ENCODE results near the gene CFHR2. TPM values are rescaled to one million over a fixed set of nuclear protein-coding genes. Genes with fewer than 3 reads are reported as not detected.
"Not testable (repeated sequence)": the region's sequence is repeated elsewhere in the genome, so short reads cannot be mapped to it uniquely, and the experiment has no call there.

CFHR2 gene
- total RNA-seq: not detected

DNA sequence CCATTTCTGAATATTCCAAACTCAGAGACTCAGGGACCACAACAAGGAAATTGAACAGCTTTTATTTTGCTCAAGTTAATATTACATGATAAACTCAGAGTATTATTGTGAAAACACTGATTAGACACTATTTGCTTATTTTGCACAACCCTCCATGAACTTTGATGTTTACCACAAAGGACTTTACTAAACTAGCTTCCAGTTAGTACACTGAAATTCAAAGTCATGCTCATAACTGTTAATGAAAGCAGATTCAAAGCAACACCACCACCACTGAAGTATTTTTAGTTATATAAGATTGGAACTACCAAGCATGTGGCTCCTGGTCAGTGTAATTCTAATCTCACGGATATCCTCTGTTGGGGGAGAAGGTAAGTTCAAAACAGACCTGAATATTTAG lies at the start of gene CFHR2:
TSS of gene CFHR2 (plus strand) at position 171 of the 400 bp plus-strand sequence. CDS start at position 314, 143 bp downstream.
- POLR2A ChIA-PET; H3K4me3 Mint-ChIP-seq; H3K27ac Mint-ChIP-seq; H3K27me3 Mint-ChIP-seq; ATAC-seq (ENCODE audit: low read depth); DNase-seq; H3K9me3 Mint-ChIP-seq; H3K4me1 Mint-ChIP-seq; H3K36me3 Mint-ChIP-seq: not testable (repeated sequence)

DNA sequence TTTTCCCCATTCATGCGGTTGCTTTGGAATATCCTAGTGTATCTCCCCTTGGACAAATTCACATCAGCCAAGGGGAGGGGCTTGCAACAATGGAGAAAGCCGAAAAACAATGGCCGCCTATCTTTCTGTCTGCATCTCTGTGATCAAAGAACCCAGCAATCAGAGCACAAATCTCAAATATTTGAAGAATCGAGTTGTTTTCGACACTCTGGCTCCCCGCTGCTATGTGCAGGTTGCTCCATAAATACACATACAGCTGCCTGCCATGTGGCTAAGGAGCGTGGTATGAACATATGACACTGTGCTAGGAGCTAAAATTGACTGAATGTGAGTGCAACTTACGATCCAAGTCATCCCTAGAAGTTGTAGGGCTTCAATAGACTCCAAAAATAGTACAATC lies 47.2 kb upstream of the CFHR2 start:
- H3K4me3 Mint-ChIP-seq: no peak overlapping the region
- ATAC-seq (ENCODE audit: low read depth) (no peak), DNase-seq (no peak)
- H3K4me1 Mint-ChIP-seq: no peaks in the 10 kb centered on the region
- POLR2A ChIA-PET: no interaction called here
- no peaks in the 10 kb centered on the region for H3K36me3 Mint-ChIP-seq
- no peaks in the 10 kb centered on the region for H3K9me3 Mint-ChIP-seq
- H3K27ac Mint-ChIP-seq: no peak overlapping the region
- peaks cover 13% of the 10 kb centered on the region for H3K27me3 Mint-ChIP-seq

DNA sequence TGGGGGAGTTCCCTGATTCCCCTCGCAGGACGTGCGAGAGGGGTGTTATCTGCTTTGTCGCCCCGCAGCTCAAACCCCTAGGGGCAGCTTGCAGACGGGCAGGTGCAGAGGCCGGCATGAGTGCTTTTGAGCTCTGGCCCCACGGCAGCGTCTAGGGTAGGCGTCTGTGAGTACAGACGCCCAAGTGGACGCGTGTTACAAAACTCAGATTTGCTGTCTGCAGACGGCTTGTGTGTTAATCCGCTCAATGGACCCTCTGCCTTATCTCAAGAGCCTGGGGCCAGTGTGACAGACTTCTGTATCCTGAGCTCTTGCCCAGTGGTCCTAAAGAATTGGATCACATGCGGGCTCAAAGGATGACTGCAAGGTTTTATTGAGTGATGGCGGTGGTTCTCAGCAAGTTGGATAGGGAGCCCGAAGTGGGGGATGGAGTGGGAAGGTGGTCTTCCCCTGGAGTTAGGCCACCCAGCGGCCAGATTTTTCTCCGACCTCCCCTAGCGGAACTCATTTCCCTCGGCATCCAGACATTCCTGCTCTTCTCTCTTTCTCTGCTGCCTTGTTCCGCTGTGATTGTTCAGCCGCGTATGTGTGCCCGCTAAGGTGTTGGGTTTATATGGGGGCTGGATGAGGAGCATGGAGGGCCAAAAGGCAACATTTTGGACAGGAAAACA lies 46.2 kb upstream of the CFHR2 start:
- Mint-ChIP-seq H3K4me1 (no peaks in the 10 kb centered on the region), H3K27me3 (peaks cover 15% of the 10 kb centered on the region), H3K9me3 (no peaks in the 10 kb centered on the region), H3K36me3 (no peaks in the 10 kb centered on the region), H3K27ac (no peak overlapping the region), H3K4me3 (no peak overlapping the region)
- POLR2A ChIA-PET: no interaction called here
- ATAC-seq (ENCODE audit: low read depth): no peak
- no peak for DNase-seq

DNA sequence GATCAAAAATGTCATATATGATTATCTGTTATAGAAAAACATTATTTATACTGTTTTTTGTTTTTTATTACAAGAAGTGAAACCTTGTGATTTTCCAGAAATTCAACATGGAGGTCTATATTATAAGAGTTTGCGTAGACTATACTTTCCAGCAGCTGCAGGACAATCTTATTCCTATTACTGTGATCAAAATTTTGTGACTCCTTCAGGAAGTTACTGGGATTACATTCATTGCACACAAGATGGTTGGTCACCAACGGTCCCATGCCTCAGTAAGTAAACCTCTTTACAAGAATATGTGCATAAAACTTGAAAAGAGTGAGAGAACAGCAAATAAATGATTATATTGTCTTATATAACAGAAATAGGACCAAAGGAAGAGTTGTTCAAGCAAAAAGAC lies 41.2 kb upstream of the CFHR2 start:
- Mint-ChIP-seq H3K4me3 (no peak overlapping the region), H3K36me3 (no peaks in the 10 kb centered on the region), H3K4me1 (no peaks in the 10 kb centered on the region), H3K9me3 (no peaks in the 10 kb centered on the region), H3K27me3 (peaks cover 9% of the 10 kb centered on the region), H3K27ac (no peak overlapping the region)
- ATAC-seq (ENCODE audit: low read depth): no peak
- POLR2A ChIA-PET: no interaction called here
- DNase-seq: no peak

DNA sequence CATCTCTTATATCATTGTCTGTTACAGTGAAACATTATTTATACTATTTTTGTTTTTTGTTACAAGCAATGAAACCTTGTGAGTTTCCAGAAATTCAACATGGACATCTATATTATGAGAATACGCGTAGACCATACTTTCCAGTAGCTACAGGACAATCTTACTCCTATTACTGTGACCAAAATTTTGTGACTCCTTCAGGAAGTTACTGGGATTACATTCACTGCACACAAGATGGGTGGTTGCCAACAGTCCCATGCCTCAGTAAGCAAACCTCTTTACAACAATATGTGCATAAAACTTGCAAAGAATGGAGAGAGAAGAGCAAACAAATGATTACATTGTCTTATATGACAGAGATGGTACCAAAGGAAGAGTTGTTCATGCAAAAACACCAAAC lies 33.3 kb upstream of the CFHR2 start:
- Mint-ChIP-seq H3K9me3 (no peaks in the 10 kb centered on the region), H3K27ac (no peak overlapping the region), H3K4me1 (no peaks in the 10 kb centered on the region), H3K36me3 (no peaks in the 10 kb centered on the region), H3K27me3 (no peaks in the 10 kb centered on the region), H3K4me3 (no peak overlapping the region)
- POLR2A ChIA-PET: no interaction called here
- no peak for ATAC-seq (ENCODE audit: low read depth)
- no peak for DNase-seq

DNA sequence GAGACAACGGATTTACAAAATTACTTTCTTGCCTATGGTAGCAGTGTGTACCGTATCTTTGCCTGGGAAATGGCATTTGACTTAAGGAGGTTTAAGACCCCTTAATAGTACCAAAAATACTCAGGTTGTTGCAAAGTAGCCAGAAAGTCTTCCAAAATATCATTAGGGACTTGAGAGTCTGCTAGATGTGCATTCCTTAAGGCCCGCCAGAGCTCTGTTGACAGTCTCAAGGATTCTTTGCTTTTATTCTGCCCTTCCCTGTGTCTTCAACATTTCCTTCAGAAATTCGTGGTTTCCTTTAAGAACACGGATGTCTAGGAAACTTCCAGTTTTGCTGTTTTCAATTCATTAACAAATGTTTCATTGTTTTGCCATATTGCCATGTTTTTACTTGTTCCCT lies 31.3 kb upstream of the CFHR2 start:
- H3K9me3 Mint-ChIP-seq; ATAC-seq (ENCODE audit: low read depth); H3K4me3 Mint-ChIP-seq; H3K36me3 Mint-ChIP-seq; H3K27ac Mint-ChIP-seq; H3K4me1 Mint-ChIP-seq; DNase-seq; H3K27me3 Mint-ChIP-seq; POLR2A ChIA-PET: not testable (repeated sequence)

DNA sequence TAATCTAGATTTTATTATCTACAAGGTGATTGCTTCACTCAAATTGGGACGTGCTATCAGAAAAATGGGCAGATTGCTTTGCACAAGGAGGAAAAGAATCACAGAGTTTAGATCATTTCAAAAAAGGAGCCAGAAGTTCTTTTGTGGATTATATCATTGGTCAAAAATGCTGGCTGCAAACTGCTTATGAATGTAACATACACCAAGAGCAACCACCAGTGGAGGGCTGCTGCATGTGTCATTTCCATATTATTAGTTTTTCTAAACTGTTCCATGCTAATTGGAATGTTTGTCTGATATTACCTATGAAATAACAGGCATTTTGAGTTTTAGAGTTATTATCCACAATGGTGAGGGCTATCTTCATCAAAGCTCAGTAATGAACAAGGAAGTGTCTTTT lies 16.7 kb upstream of the CFHR2 start:
- H3K27ac Mint-ChIP-seq, POLR2A ChIA-PET: not testable (repeated sequence)

DNA sequence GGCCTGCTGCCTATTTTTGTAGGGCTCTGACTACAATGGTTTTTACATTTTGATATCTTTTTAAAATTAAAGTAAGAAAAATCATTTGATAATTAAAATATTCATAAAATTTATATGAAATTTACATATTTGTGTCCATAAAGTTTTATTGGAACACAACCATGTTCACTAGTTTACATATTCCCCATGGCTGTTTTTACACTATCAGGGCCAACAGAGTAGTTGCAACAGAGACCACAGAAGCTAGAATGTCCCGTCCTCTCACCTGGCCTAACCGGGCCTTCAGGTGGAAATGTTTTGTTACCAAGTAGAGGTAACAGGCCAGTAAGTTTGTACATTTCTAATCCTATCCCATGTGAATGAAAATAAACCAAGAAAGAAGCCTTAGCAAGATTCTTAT lies 10.7 kb upstream of the CFHR2 start:
- ATAC-seq (ENCODE audit: low read depth); H3K27me3 Mint-ChIP-seq; H3K4me3 Mint-ChIP-seq; H3K36me3 Mint-ChIP-seq; DNase-seq; POLR2A ChIA-PET; H3K9me3 Mint-ChIP-seq; H3K4me1 Mint-ChIP-seq; H3K27ac Mint-ChIP-seq: not testable (repeated sequence)

More for the DNA sequence above, 16.7 kb upstream of the CFHR2 start:
- H3K27me3 Mint-ChIP-seq; ATAC-seq (ENCODE audit: low read depth); H3K36me3 Mint-ChIP-seq; H3K4me3 Mint-ChIP-seq; H3K9me3 Mint-ChIP-seq; DNase-seq; H3K4me1 Mint-ChIP-seq: not testable (repeated sequence)

DNA sequence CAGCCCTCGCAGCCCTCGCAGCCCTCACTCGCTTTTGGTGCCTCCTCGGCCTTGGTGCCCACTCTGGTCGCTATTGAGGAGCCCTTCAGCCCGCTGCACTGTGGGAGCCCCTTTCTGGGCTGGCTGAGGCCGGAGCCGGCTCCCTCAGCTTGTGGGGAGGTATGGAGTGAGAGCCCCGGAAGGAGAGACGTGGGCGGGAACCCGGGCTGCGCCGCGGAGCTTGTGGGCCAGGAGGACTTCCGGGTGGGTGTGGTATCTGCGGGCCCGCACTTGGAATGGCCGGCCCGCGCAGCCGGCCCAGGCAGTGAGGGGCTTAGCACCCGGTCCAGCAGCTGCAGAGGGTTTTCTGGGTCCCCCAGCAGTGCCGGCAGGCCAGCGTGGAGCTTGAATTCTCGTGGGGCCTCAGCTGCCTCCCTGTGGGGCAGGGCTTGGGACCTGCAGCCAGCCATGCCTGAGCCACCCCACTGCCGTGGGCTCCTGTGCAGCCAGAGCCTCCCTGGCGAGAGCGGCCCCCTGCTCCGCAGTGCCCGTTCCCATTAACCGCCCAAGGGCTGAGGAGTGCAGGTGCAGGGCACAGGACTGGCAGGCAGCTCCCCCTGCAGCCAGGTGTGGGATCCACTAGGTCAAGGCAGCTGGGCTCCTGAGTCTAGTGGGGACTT lies 9.9 kb upstream of the CFHR2 start:
- no peak for ATAC-seq (ENCODE audit: low read depth)
- no peak overlapping the region for H3K4me3 Mint-ChIP-seq
- POLR2A ChIA-PET: no interaction called here
- peaks cover 2% of the 10 kb centered on the region for H3K9me3 Mint-ChIP-seq
- no peaks in the 10 kb centered on the region for H3K36me3 Mint-ChIP-seq
- no peaks in the 10 kb centered on the region for H3K4me1 Mint-ChIP-seq
- no peak overlapping the region for H3K27ac Mint-ChIP-seq
- H3K27me3 Mint-ChIP-seq: no peaks in the 10 kb centered on the region
- no peak for DNase-seq

DNA sequence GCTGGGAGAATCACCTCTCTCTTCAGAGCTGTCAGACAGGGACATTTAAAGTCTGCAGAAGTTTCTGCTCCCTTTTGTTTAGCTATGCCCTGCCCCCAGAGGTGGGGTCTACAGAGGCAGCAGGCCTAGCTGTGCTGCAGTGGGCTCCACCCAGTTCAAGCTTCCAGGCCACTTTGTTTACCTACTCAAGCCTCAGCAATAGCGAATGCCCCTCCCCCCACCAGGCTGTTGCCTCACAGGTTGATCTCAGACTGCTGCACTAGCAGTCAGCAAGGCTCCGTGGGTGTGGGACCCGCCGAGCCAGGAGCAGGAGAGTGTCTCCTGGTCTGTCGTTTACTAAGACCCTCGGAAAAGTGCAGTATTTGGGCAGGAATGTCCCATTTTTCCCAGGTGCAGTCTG lies 2.1 kb upstream of the CFHR2 start:
- H3K27ac Mint-ChIP-seq; ATAC-seq (ENCODE audit: low read depth); H3K9me3 Mint-ChIP-seq; H3K27me3 Mint-ChIP-seq; DNase-seq; H3K4me3 Mint-ChIP-seq; POLR2A ChIA-PET; H3K4me1 Mint-ChIP-seq; H3K36me3 Mint-ChIP-seq: not testable (repeated sequence)

DNA sequence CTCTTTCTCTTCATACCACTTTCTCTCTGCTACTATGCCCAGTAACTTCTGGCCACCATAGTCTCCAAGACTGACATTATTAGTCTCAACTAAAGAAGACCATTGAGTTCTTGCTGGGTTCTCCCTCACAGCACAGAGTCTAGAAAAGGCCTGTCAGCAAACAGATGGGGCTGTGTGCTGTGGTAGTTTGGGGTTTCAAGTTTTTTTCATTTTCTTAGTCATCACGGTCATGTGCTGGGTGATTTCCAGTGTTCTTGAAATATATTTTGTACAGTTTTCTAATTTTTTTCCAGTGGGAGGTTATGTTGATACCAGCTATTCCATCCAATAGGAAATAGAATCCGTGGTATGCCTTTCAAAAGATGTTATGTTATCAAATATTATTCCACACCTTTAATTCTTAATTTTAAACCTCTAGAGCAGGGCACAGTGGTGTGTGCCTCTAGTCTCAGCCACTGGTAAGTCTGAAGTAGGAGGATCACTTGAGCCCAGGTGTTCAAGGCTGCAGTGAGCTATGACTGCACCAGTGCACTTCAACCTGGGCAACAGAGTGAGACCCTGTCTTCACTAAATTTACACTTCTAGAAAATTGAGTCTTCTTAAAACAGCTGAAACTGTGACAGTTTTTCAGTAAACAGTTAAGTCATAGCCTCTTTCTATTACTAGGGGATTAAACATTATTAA lies 8.3 kb downstream of the CFHR2 start:
- no peak for ATAC-seq (ENCODE audit: low read depth)
- no peaks in the 10 kb centered on the region for H3K4me1 Mint-ChIP-seq
- no peak overlapping the region for H3K4me3 Mint-ChIP-seq
- DNase-seq: no peak
- peaks cover 1% of the 10 kb centered on the region for H3K9me3 Mint-ChIP-seq
- POLR2A ChIA-PET: no interaction called here
- H3K27ac Mint-ChIP-seq: no peak overlapping the region
- H3K27me3 Mint-ChIP-seq: no peaks in the 10 kb centered on the region
- H3K36me3 Mint-ChIP-seq: no peaks in the 10 kb centered on the region

DNA sequence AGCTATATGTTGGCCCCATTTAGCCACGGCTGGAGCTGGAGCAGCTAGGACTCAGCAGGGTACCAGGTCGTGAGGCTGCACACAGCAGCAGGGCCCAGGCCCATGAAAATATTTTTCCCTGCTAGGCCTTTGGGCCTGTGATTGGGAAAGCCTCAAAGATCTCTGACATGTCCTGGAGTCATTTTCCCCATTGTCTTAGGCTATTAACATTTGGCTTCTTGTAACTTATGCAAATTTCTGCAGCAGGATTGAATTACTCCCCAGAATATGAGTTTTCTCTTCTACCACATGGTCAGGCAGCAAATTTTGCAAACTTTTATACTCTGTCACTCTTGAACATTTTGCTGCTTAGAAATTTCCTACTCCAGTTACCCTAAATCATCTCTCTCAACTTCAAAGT lies 11.2 kb downstream of the CFHR2 start:
- Mint-ChIP-seq H3K27ac (no peak overlapping the region), H3K27me3 (no peaks in the 10 kb centered on the region), H3K36me3 (no peaks in the 10 kb centered on the region), H3K9me3 (peaks cover 1% of the 10 kb centered on the region), H3K4me1 (no peaks in the 10 kb centered on the region), H3K4me3 (no peak overlapping the region)
- POLR2A ChIA-PET: no interaction called here
- ATAC-seq (ENCODE audit: low read depth) (no peak), DNase-seq (no peak)

DNA sequence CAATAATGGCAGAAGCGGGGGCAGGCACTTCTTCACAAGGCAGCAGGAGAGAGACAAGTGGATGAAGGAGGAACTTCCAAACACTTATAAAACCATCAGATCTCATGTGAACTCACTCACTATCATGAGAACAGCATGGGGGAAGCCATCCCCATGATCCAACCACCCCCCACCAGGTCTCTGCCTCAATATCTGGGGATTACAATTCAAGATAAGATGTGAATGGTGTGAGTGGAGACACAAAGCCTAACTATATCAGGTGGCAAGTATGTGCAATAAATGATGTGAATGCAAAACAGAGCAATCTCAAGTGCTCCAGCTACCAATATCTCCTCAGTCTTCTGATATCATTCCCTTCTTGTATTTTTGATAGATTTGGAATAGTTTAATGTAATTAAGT lies 12.4 kb downstream of the CFHR2 start:
- Mint-ChIP-seq H3K4me3 (no peak overlapping the region), H3K4me1 (no peaks in the 10 kb centered on the region), H3K36me3 (no peaks in the 10 kb centered on the region), H3K27me3 (no peaks in the 10 kb centered on the region), H3K27ac (no peak overlapping the region), H3K9me3 (peaks cover 1% of the 10 kb centered on the region)
- POLR2A ChIA-PET: no interaction called here
- no peak for ATAC-seq (ENCODE audit: low read depth)
- DNase-seq: no peak

DNA sequence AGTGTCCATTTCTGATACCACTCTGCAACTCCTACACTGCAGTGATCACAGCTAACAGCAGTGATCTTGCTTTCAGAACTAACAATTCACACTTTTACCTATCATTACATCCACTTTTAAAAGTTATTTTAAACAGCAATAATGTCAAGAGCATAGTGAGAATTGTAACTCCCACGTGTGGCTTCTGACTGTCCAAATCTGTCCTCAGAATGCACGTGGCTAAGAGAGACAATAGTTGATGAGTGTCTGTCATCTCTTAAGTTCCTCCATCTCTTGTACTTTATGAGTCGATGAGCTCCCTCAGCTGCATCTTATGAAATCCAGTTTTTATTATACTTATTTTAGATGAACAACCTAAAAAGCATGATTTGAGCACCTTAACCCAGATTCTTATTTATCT lies 17.3 kb downstream of the CFHR2 start:
- Mint-ChIP-seq H3K27ac (no peak overlapping the region), H3K4me1 (no peaks in the 10 kb centered on the region), H3K27me3 (no peaks in the 10 kb centered on the region), H3K4me3 (no peak overlapping the region), H3K36me3 (no peaks in the 10 kb centered on the region), H3K9me3 (no peaks in the 10 kb centered on the region)
- DNase-seq: no peak
- POLR2A ChIA-PET: no interaction called here
- no peak for ATAC-seq (ENCODE audit: low read depth)
